ENCODE measurements around the gene L3MBTL4. TPM values are rescaled to one million over a fixed set of nuclear protein-coding genes. Genes with fewer than 3 reads are reported as not detected.

L3MBTL4 gene
- total RNA-seq, 1 experiment from 2014 or later: 2.1 TPM

DNA sequence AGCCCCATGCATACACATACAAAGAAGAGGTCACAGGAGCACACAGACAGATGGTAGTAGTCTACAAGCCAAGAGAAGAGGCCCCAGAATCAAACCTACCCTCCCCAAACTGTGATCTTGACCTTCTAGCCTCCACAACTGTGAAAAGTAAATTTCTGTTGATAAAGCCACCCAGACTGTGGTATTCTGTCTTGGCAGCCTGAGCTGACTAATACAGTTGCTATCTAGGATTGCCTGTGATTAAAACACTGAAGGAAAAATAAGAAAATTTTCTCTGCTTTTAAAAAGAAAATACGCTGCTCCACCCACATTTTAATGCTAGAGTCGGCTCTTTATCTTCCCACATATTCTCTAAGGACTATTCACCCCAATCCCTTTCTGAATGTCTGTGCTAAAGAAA lies 375.7 kb downstream of the L3MBTL4 start:
- CTCF ChIA-PET: no interaction called here
- H3K9me3 Mint-ChIP-seq (ENCODE audit: low read depth, unreplicated experiment): peaks cover 22% of the 10 kb centered on the region
- DNase-seq: no peak
- H3K4me3 Mint-ChIP-seq (ENCODE audit: low read depth, unreplicated experiment): no peak overlapping the region
- intact Hi-C loops (cut with micrococcal nuclease; ENCODE audit: unreplicated experiment): no loop called here
- H3K27me3 Mint-ChIP-seq (ENCODE audit: unreplicated experiment): no peaks in the 10 kb centered on the region
- no peak overlapping the region for H3K27ac Mint-ChIP-seq (ENCODE audit: unreplicated experiment)
- H3K36me3 Mint-ChIP-seq (ENCODE audit: insufficient read depth, unreplicated experiment): no peaks in the 10 kb centered on the region
- TF ChIP-seq, protein P1, sequence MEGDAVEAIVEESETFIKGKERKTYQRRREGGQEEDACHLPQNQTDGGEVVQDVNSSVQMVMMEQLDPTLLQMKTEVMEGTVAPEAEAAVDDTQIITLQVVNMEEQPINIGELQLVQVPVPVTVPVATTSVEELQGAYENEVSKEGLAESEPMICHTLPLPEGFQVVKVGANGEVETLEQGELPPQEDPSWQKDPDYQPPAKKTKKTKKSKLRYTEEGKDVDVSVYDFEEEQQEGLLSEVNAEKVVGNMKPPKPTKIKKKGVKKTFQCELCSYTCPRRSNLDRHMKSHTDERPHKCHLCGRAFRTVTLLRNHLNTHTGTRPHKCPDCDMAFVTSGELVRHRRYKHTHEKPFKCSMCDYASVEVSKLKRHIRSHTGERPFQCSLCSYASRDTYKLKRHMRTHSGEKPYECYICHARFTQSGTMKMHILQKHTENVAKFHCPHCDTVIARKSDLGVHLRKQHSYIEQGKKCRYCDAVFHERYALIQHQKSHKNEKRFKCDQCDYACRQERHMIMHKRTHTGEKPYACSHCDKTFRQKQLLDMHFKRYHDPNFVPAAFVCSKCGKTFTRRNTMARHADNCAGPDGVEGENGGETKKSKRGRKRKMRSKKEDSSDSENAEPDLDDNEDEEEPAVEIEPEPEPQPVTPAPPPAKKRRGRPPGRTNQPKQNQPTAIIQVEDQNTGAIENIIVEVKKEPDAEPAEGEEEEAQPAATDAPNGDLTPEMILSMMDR (IDR thresholded peaks at IDR 0.05; ENCODE audit: unreplicated experiment): no peak
- no TSS peak for BruUV-seq (replicated peaks)
- no peaks in the 10 kb centered on the region for H3K4me1 Mint-ChIP-seq (ENCODE audit: low read depth, unreplicated experiment)

DNA sequence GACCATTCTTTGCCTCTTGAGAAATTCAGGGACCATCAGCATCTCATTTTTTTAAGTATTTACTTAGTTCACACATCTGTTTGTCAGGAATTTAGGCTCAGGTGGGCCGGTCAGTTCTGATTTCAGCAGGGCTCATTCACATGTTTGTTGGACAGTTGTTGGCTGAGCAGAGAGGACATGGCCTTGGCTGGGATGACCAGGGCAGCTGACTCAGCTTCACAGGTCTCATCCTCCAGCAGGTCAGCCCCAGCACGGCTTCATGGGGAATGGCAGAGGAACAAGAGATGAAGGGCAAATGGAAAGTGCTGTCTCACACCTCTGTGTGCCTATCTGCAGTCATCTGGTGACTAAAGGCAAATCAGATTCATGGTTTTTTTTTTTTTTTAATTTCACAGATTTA lies 383.3 kb downstream of the L3MBTL4 start:
- no peaks in the 10 kb centered on the region for H3K36me3 Mint-ChIP-seq (ENCODE audit: insufficient read depth, unreplicated experiment)
- no peak overlapping the region for H3K4me3 Mint-ChIP-seq (ENCODE audit: low read depth, unreplicated experiment)
- H3K4me1 Mint-ChIP-seq (ENCODE audit: low read depth, unreplicated experiment): no peaks in the 10 kb centered on the region
- H3K27me3 Mint-ChIP-seq (ENCODE audit: unreplicated experiment): no peaks in the 10 kb centered on the region
- BruUV-seq (replicated peaks): no TSS peak
- TF ChIP-seq, protein P1 (IDR thresholded peaks at IDR 0.05; ENCODE audit: unreplicated experiment): no peak
- CTCF ChIA-PET: no interaction called here
- peaks cover 4% of the 10 kb centered on the region for H3K9me3 Mint-ChIP-seq (ENCODE audit: low read depth, unreplicated experiment)
- DNase-seq: no peak
- H3K27ac Mint-ChIP-seq (ENCODE audit: unreplicated experiment): no peak overlapping the region
- intact Hi-C loops (cut with micrococcal nuclease; ENCODE audit: unreplicated experiment): no loop called here

DNA sequence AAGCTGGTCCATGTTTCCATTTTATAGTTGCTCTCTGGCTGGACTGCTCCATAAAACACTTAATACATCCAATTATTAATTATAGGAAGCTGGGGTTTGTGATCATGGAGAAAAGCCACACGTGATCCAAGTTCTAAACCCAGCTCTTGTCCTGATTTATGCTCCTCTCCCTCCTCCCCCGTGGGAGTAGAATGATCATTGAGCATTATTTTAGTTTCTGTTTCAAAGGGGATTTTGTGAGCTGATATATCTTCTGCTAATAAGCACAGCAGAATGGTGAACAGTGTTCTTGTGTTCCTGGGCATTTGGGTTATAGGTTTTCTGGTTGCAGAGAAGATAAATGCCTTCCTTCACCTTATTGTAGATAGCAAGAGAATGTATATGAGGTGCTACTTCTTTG lies 383.7 kb downstream of the L3MBTL4 start:
- intact Hi-C loops (cut with micrococcal nuclease; ENCODE audit: unreplicated experiment): no loop called here
- Mint-ChIP-seq H3K4me3 (ENCODE audit: low read depth, unreplicated experiment) (no peak overlapping the region), H3K9me3 (ENCODE audit: low read depth, unreplicated experiment) (peaks cover 2% of the 10 kb centered on the region), H3K27me3 (ENCODE audit: unreplicated experiment) (no peaks in the 10 kb centered on the region), H3K4me1 (ENCODE audit: low read depth, unreplicated experiment) (no peaks in the 10 kb centered on the region), H3K36me3 (ENCODE audit: insufficient read depth, unreplicated experiment) (no peaks in the 10 kb centered on the region), H3K27ac (ENCODE audit: unreplicated experiment) (no peak overlapping the region)
- CTCF ChIA-PET: no interaction called here
- TF ChIP-seq, protein P1 (IDR thresholded peaks at IDR 0.05; ENCODE audit: unreplicated experiment): no peak
- no TSS peak for BruUV-seq (replicated peaks)
- no peak for DNase-seq

DNA sequence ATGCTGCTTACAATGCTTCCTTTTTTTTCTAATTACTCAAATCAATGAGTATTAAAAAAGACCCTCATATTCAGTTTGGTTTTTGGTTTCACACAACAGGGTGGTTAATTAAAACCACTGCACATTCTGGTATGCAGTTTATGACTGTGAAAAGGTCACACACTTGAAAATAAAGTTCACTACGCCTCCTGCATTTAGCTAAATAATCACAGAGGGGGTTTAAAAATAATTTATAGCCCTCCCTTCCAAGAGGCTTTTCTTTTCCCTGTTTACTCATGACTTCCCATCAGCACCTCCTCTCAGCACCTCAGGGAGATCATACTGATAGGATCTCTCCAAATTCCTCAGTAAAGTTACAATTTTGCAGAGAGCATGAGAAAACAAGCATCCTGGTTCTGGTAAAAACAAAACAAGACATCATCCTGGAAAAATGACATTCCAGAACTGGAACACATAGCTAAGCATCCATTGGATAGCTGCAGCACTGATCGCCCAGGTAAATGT lies 389.9 kb downstream of the L3MBTL4 start:
- Mint-ChIP-seq H3K36me3 (ENCODE audit: insufficient read depth, unreplicated experiment) (no peaks in the 10 kb centered on the region), H3K4me3 (ENCODE audit: low read depth, unreplicated experiment) (no peak overlapping the region), H3K9me3 (ENCODE audit: low read depth, unreplicated experiment) (peaks cover 6% of the 10 kb centered on the region), H3K27ac (ENCODE audit: unreplicated experiment) (no peak overlapping the region), H3K4me1 (ENCODE audit: low read depth, unreplicated experiment) (no peaks in the 10 kb centered on the region), H3K27me3 (ENCODE audit: unreplicated experiment) (peaks cover 20% of the 10 kb centered on the region)
- DNase-seq: no peak
- intact Hi-C loops (cut with micrococcal nuclease; ENCODE audit: unreplicated experiment): no loop called here
- CTCF ChIA-PET: no interaction called here
- no TSS peak for BruUV-seq (replicated peaks)
- TF ChIP-seq, protein P1 (IDR thresholded peaks at IDR 0.05; ENCODE audit: unreplicated experiment): no peak

Data from Calu3 (cell line).